IPS-11a (cell line): Measurements from ENCODE around the gene PSME3IP1.
"Not testable (repeated sequence)": the region's sequence is repeated elsewhere in the genome, so short reads cannot be mapped to it uniquely, and the experiment has no call there.

Source experiments
- H3K4me3 ChIP-seq: one replicate; pipeline ENCODE4 v1.5.1; 2013; ENCODE audit warnings: low read depth, low read length, control low read depth

Gene PSME3IP1, protein sequence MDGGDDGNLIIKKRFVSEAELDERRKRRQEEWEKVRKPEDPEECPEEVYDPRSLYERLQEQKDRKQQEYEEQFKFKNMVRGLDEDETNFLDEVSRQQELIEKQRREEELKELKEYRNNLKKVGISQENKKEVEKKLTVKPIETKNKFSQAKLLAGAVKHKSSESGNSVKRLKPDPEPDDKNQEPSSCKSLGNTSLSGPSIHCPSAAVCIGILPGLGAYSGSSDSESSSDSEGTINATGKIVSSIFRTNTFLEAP

DNA sequence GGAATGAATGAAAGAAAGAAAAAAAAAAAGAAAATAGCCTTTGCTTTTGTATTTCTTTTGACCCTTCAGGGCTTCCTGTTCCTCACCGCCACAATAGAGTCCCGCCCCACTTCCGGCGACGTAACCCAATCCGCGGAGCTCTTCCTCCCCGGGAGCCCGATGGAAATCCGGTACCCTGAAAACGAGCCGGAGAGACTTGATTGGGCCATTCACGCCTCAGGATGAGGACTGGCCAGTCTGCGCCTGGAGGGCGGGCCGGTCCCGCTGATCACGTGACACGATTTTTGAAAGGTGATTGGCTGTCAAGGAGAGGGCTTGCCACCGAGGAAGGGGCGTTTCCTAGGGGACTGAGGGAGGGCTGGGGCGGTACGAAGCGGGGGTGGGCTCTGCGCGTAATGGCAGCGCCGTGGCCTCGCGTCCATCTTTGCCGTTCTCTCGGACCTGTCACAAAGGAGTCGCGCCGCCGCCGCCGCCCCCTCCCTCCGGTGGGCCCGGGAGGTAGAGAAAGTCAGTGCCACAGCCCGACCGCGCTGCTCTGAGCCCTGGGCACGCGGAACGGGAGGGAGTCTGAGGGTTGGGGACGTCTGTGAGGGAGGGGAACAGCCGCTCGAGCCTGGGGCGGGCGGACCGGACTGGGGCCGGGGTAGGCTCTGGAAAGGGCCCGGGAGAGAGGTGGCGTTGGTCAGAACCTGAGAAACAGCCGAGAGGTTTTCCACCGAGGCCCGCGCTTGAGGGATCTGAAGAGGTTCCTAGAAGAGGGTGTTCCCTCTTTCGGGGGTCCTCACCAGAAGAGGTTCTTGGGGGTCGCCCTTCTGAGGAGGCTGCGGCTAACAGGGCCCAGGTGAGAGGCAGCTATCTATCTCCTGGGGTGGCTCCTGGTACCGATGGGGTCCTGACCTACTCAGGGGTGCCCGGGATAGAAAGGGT, at the start of gene PSME3IP1, which contains the start of gene RSPRY1:
TSS of gene PSME3IP1 (minus strand) at position 95 of the 927 bp plus-strand sequence. CDS start 12,185 bp downstream, outside the sequence.
TSS of gene RSPRY1 (plus strand) at position 385 of the 927 bp plus-strand sequence. CDS start 18,330 bp downstream, outside the sequence.
- peak within 1 kb of the TSS; percentile 95 for H3K4me3 ChIP-seq

DNA sequence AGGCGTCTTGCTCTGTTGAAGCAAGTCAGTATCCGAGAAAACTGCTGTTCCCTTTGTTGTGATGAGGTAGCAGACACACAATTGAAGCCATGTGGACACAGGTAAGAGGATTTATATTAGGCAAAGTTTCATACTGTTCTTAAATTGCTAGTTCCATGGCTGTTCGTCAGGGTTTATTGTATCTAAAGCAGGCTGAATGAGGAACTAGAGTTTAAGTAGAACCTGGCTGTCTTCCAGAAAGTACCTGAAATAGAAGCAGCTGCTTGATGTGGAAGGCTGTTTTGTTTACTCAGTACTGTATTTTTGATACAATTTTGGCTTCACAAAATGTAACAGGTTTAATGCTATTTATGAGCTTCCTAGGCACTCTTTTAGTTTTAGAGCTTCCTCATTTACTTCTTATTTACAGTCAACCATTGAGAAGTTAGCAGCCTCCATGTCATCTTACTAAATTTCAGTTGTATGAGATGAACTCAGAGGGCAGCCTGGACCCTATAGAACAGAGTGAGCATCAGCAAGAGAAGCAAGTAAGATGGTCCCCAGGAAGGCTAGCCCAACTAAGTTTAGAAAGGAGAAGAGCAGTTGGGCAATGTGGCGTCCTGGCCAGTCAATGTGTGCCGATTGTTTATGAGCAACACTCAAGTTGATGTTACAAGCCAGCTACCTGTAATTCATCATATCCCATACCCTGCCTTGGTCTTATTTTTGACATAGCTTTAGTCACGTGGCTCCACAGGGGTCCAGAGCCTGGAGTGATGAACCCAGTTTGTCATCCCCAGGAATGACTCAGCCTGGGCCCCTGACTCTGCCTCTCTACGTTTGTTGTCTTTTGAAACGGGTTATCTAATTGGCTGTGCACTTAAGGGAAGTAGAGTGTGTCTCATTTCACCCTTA, 49.5 kb upstream of the PSME3IP1 start:
- no peak overlapping the region for H3K4me3 ChIP-seq

DNA sequence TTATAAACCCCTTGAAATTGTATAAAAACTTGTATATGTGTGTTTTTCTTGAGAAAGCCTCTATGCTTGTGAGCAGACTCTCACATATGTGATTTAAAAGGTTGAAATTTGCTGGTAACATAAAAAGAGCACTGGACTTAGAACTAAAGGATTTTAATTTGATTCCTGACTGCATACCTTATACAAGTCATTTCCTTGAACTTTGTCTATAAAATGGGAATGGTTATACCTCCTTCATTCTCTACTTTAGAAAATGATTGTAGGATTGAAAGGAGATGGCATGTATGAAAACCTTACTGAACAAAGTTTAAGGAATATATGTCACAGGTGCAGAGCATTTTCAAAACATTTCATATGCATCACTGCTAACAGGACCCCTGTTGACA, 48.9 kb upstream of the PSME3IP1 start:
- no peak overlapping the region for H3K4me3 ChIP-seq

DNA sequence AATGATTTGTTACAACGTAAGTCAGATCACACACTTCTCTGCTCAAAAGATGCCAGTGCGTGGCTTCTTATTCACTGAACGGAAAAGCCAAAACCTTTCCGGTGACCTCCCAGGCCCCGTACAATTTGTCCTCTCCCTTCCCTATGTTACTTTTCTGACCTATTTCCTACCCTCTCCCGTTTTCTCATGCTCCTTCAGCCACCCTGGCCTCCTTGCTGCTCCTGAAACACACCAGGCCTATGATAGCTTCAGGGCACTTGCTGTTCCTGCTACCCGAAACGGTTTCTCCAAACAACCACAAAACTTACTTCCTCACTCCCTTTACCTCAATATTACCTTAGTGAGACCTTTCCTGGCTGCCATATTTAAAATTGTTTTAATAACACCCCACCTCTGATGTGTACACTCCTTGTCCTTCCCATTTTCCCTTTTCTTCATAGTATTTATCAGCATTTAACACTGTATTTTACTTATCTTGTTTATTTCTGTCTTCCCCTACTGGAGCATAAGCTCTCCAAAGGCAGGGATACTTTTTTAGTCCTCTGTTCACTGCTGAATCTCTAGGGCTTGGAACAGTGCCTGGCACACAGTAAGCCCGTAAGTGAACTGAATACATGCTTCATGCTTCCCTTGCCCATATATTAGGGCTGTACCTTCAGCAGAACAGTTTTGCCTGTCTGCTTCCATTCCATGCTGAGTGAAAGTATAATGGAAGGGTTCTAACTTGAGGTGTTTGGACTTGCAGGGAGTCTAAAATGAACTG, 48.3 kb upstream of the PSME3IP1 start:
- H3K4me3 ChIP-seq: no peak overlapping the region

DNA sequence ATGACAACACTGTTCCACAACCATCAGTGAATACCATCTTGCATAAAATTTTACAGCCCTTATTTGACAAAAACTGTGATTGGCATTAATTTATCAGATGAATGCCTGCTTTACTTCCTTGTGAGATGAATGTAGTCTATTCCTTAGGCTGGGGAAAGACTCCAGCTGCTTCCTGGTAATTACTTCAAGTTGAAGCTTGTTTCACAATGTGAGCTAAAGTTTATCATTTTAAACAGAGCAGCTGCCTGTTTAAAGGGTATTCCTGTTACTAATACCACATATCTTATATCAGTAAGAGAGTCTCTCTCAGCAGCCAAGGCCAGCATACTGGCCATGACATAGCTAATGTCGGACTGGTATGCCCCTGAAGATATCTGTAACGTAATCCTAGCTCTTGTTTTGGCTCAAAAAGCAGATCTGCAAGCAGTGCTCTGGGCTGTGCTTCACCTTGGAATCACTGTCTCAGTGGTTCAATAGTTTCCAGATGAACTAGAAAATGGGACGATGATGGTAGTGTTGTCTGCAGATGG, 46.0 kb upstream of the PSME3IP1 start:
- H3K4me3 ChIP-seq: no peak overlapping the region

DNA sequence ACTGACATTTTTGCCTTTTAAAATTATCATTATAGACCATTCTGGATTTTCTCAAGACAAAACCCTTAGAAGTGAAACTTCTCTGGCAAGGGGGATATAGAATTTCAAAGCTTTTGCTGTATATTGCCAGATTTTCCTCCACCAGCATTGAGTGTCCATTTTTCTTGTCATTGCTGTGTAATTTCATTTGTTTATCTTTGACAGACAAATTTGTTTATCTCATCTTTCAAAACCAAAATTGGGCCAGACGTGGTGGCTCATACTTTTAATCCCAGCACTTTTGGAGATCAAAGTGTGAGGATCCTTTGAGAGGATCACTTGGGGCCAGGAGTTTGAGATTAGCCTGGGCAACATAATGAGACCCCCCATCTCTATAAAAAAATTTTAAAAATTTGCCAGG, 43.2 kb upstream of the PSME3IP1 start:
- no peak overlapping the region for H3K4me3 ChIP-seq

DNA sequence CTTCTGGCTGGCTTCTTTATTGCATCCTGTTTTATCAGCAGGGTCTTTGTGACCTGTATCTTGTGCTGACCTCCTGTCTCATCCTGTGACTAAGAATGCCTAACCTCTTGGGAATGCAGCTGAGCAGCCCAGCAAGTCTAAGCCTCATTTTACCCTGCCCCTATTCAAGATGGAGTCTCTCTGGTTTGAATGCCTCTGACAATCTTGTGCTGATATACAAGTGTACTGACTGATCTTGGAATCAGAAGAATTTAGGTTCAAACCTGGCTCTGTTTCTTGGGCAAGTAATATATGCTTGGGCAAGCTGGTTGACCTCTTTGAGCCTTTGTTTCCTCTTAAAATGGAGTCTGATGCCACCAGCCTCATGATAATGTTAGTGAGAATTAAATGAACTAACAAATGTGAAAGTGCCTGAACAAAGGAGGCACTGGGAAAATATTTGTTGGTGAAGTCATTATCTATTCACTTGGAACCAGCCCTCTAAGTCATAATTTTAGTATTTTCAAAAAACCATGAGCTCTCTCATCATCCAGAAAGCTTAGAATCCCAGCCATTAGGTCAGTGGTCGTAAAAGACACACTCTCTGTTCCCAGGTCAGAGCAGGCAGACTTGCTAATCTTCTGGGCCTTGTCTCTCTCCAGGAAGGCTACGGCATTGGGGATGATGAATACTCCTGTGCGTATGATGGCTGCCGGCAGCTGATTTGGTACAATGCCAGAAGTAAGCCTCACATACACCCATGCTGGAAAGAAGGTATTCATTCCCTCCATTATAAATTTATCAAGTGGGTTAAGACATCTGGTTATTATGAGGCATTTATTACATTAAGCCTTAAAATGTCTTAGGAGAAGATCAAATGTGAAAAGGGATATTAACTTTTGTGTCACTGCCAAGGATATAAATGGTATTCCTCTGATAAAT, 41.1 kb upstream of the PSME3IP1 start:
- H3K4me3 ChIP-seq: no peak overlapping the region

DNA sequence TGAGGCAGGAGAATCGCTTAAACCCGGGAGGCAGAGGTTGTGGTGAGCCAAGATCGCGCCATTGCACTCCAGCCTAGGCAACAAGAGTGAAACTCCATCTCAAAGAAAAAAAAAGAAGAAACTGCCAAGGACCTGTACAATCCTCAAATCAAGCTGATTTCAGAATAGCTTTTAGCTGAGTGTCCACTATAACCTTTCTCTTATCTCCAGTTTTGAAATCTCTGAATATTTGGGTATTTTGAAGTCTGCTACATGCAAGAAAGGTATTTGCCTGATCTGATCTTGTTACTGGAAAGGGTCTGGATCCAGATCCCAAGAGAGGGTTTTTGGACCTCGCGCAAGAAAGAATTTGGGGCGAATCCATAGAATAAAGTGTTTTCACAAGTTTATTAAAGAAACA, 40.1 kb upstream of the PSME3IP1 start:
- H3K4me3 ChIP-seq: no peak overlapping the region

DNA sequence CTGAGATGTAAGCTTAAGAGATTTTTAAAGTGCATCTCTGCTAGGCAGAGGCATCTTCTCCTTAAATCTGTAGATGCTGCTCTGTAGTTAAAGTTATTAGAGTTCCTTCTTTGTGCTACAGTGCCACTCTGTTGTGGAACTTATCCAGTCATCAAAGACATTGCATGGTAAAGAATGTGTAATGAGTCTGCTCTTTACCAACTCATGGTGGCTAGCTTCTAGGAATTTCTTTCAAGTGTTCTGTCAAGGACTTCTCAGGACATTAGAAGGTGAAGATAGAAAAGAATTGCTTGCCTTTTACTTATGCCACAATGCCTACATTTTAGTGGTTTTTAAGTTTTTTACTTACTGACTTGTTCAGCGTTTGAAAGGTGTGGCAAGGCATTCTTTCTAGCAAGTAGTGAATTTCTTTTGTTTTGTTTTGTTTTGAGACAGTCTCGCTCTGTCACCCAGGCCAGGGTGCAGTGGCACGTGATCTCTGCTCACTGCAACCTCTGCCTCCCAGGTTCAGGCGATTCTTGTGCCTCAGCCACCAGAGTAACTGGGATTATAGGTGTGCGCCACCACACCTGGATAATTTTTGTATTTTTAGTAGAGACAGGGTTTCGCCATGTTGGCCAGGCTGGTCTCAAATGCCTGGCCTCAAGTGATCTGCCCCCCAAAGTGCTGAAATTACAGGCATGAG, 39.0 kb upstream of the PSME3IP1 start:
- no peak overlapping the region for H3K4me3 ChIP-seq

DNA sequence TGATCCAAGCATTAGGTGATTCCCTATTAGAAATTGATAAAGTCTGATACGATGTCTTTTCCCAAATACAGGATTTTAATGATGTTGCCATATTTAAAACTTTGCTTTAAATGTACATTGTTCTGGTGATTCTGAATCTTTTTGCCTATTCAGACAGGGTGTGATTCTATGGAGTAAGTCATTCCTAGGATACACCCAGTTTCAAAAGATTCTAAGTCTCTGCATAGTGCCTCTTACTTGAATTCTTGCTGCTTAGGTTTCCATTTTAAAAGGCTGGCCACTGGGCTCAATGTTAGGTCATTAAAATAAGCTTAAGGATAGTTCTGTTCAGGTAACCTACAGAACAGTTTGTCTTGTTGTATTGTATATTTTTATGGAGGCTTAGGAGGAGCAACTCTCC, 37.2 kb upstream of the PSME3IP1 start:
- H3K4me3 ChIP-seq: no peak overlapping the region

DNA sequence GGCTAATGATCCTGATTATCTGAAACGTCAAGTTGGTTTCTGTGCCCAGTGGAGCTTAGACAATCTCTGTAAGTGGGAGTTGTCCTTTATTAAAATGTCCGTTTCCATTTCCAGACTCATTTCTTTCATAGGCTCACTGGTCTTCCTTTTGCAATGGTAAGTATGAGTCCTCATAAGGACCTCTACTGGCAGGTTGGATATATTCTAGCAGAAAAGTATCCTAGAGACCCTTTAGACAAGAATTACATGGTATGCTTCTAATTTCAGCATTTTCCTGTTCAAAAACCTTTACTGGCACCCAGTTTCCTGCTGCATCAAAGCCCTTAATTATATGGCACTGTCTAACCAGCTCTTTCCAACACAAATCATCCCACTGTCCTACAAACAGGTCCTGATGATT, 31.1 kb upstream of the PSME3IP1 start:
- H3K4me3 ChIP-seq: no peak overlapping the region

DNA sequence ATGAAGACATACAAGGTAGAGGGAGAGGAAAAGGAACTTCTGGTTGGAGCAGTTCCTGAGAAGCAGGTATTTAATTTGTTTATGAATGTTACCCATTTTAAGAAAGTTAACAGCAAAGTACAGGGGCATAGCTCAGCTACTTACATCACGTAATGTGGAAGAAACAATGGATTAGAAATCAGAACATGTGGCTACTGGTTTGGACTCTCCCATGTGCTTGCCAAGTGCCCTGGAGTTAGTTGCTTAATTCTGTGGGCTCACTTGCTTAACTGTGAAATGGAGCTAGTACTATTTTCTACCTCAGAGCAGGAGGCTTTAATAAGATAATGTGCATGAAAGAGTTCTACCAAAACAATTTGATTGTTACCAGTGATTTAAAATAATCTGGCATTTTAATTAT, 27.6 kb upstream of the PSME3IP1 start:
- H3K4me3 ChIP-seq: no peak overlapping the region

DNA sequence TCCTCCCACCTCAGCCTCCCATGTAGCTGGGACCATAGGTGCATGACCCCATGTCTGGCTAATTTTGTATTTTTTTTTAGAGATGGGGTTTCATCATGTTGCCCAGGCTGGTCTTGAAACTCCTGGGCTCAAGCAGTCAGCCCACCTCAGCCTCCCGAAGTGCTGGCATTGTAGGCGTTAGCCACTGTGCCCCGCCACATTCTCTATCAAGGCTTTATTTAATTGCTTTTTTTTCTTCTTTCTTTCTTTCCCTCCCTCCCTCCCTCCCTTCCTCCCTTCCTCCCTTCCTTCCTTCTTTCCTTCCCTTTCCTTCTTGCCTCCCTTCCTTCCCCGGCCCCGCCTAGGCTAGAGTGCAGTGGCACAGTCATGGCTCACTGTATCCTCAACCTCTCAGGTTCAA, 23.9 kb upstream of the PSME3IP1 start:
- no peak overlapping the region for H3K4me3 ChIP-seq

DNA sequence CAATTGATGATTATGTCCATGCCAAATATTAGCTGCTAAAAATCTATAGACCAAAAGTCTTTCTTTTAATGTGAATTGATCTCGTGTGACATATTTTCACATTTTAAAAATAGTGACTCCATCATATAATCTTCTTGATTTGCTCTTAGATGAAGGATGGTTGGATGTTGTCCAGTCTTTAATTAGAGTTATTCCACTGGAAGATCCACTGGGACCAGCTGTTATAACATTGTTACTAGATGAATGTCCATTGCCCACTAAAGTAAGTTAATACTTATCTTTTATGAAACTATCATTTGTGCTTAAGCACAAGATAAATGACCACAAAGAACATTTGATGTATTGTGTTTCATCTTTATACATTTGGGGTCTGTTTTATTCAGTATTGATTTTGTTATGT, 23.1 kb upstream of the PSME3IP1 start:
- no peak overlapping the region for H3K4me3 ChIP-seq

DNA sequence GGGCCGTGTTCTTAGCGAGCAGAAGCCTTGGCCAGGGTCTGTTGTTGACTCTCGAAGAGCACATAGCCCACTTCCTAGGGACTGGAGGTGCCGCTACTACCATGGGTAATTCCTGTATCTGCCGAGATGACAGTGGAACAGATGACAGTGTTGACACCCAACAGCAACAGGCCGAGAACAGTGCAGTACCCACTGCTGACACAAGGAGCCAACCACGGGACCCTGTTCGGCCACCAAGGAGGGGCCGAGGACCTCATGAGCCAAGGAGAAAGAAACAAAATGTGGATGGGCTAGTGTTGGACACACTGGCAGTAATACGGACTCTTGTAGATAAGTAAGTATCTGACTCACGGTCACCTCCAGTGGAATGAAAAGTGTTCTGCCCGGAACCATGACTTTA, 18.8 kb upstream of the PSME3IP1 start:
- no peak overlapping the region for H3K4me3 ChIP-seq

DNA sequence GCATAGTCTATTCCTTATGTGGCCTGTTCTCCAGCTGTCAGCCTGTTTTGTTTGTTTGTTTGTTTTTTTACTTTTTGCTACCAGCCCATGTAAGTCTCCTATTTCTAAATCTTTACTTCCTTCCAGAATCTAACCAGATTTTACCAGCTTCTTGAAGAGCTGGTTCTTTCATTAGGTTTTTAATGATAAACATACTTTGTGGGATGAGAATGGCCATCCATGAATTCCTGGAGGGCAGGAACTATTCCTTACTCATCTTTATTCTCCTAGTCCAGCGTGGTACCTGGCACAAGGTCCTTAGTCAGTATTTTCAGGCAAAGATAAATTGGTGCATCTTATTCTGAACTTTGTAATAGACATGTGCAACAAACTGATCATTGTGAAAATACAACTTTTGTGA, 17.6 kb upstream of the PSME3IP1 start:
- H3K4me3 ChIP-seq: no peak overlapping the region

DNA sequence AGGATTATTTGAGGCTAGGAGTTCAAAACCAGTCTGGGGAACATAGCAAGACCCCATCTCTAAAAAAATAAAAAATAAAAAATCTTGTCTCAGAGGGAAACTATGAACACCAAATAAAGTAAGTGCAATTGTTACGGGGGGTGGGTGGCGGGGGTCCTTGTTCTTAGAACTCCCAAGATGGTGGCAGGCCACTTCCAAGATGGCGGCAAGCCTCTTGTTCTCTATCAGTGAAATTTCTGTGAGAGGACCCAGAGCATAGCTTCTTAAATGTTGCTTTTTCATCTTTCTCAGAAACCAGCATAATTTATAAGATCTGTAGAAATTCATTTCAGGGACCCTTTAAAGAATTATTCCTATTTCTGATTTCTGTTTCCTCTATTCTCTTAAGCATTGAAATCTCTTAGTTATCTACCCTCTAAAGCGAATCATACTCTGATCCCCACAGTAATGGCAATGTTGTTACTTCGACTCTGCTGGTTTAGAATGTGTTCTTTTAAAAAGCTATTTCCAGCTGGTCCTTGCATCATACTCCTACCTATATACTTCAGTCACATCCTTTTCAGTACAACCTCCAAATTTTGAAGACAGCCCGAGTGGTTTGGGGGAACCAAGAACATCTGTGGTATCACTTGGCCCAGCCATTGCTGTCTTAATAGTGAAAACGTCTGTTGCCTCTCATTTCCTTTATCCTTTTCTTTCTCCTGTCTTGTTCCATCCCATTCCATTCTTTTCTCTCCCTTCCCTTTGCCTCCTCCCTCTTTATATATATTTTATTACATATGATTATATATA, 16.5 kb upstream of the PSME3IP1 start:
- H3K4me3 ChIP-seq: no peak overlapping the region

DNA sequence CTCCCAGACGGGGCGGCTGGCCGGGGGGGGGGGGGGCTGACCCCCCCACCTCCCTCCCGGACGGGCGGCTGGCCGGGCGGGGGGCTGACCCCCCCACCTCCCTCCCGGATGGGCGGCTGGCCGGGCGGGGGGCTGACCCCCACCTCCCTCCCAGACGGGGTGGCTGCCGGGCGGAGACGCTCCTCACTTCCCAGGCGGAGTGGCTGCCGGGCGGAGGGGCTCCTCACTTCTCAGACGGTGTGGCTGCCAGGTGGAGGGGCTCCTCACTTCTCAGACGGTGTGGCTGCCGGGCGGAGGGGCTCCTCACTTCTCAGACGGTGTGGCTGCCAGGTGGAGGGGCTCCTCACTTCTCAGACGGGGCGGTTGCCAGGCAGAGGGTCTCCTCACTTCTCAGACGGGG, 15.1 kb upstream of the PSME3IP1 start:
- H3K4me3 ChIP-seq: not testable (repeated sequence)
